Sigmoid colon (tissue), 7 donors: Measurements from ENCODE around the gene LAMA1. TPM values are rescaled to one million over a fixed set of nuclear protein-coding genes. Genes with fewer than 3 reads are reported as not detected.

Experiments used
- DNase-seq: peaks from one replicate; pipeline ENCODE4 v3.0.0-alpha.2; 2019
- H3K27ac ChIP-seq, 4 donors: fragments of 200-600 bp; sonication (generic); one replicate each; pipeline ENCODE4 v1.5.1; 2016 to 2019; ENCODE audit warnings: mild to moderate bottlenecking in 1 of 4
- H3K27me3 ChIP-seq, 3 donors: fragments of 200-600 bp; sonication (generic); one replicate each; pipeline ENCODE4 v1.5.1; 2019; ENCODE audit warnings: mild to moderate bottlenecking in 1 of 3
- H3K36me3 ChIP-seq, 4 donors: fragments of 200-600 bp; sonication (generic); one replicate each; pipeline ENCODE4 v1.5.1; 2016 to 2019
- H3K4me1 ChIP-seq, 4 donors: fragments of 200-600 bp; sonication (generic); one replicate each; pipeline ENCODE4 v1.5.1; 2017 to 2019
- H3K4me3 ChIP-seq, 4 donors: fragments of 200-600 bp; sonication (generic); one replicate each; pipeline ENCODE4 v1.5.1; 2017 to 2019; ENCODE audit warnings: mild to moderate bottlenecking in 2 of 4, moderate library complexity in 1 of 4
- H3K9me3 ChIP-seq, 4 donors: fragments of 200-600 bp in 3 of 4; sonication (generic) in 3 of 4; one replicate each; pipeline versions ENCODE4 v1.5.1 to v1.6.1; 2013 to 2019
- EP300 ChIP-seq, 4 donors: sonication (generic); formaldehyde crosslinking; IDR thresholded peaks; one replicate each; pipeline ENCODE4 v1.6.1; 2017; ENCODE audit warnings: antibody characterized with exemption in 4 of 4
- POLR2A ChIP-seq, 2 donors: fragments of 450-650 bp; IDR thresholded peaks; one replicate each; pipeline ENCODE4 v1.6.1; 2016; ENCODE audit warnings: antibody characterized with exemption in 2 of 2, mild to moderate bottlenecking in 2 of 2, moderate library complexity in 2 of 2
- POLR2AphosphoS5 ChIP-seq, 4 donors: sonication (generic); formaldehyde crosslinking; IDR thresholded peaks; one replicate each; pipeline ENCODE4 v1.6.1; 2017; ENCODE audit warnings: antibody characterized with exemption in 4 of 4
- WGBS, 2 donors: extraction: QIAGEN DNeasy Blood & Tissue Kit; methylation state at CpG; one replicate each; pipeline ENCODE4 v1.1.7; 2013; 5-methylcytosine and 5-hydroxymethylcytosine counted together
- intact Hi-C: fragments of 100-400 bp; cut with DNase I; formaldehyde crosslinking; loops from one replicate; pipeline ENCODE4 v1.15.1; 2023
- polyA plus RNA-seq, 3 donors: library from polyadenylated mRNA; stranded (reverse); fragments of 200-250 nt; gene quantifications; one replicate each; pipeline ENCODE4 v1.2.3, GENCODE V29; 2013
- total RNA-seq, 4 donors: library from RNA; depleted of rRNA; stranded (reverse); fragments of >200 nt; gene quantifications; one replicate each; pipeline ENCODE4 v1.1.0, GENCODE V29; 2016
- TF ChIP-seq, protein P1 (sequence below), 4 experiments: fragments of 450-650 bp in 3 of 4; fragments of 200-600 bp in 1 of 4; IDR thresholded peaks; one replicate each; pipeline ENCODE4 v1.5.1; 2016 to 2019; ENCODE audit warnings: antibody characterized with exemption in 4 of 4, mild to moderate bottlenecking in 3 of 4, moderate library complexity in 2 of 4
- donor health status: healthy with polysubstance abuse.
- donor health status: Bipolar disorder and iron deficiency.
- donor health status: healthy.

LAMA1 gene
- total and polyA plus RNA-seq, 7 donors, result 0.27 to 19.2 (median 1.4) TPM

DNA sequence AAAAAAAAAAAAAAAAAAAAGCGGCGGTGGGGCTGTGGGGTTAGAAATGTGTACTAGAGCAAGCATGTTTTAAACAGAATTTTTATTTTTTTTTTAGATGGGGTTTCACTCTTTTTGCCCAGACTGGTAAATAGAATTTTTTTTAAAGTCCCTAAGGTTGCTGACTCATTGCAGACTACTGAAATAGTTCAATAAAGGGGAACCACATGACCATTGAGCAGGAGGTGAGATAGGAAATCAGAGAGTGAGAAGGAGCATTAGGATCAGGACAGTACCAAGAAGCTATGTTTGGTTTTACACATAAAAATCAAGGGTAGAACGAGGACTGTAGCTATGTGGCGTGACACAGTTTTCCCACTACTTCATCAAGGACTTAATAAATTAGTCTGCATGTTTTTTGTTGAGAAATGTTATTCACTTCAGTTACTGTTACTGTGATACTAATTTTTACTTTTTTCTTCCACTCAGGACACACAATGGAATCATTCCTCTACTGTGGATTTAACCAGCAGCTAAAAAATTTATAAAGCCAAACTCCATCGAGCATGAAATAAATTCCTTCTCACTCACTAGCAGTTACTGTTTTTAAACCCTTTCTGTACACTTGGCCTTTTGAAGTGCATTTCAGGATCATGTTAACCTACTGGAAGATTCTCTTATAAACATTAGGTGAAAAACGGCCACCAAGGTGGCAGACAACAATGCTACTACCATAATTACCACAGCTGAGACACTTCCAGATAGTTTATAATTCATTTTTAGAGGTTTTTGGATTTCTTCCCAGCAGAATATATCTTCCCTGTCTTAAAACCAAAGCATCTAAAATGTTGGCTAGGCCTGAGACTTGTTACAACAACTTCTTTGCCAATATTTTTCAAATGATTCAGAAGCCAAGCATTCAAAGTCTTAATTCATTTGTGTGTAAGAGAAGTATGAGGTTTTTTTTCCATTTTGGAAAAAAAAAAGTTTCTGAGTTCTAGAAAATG, 33.2 kb downstream of the LAMA1 start:
- intact Hi-C loops, result no loop called here
- WGBS, 2 donors, result 61 to 74% methylated on average over 6 of the region's 6 CpGs
- no peaks in the 10 kb centered on the region for H3K9me3 ChIP-seq
- peaks cover 0 to 23% (median 16%) of the 10 kb centered on the region in 4 donors for H3K4me1 ChIP-seq
- H3K27me3 ChIP-seq, result no peaks in the 10 kb centered on the region
- no peaks in the 10 kb centered on the region for H3K36me3 ChIP-seq
- DNase-seq, result no peak
- H3K27ac ChIP-seq, result peak overlapping the region; percentile 42 to 81 (median 56)
- TF ChIP-seq POLR2A (IDR thresholded peaks at IDR 0.05) (no peak), POLR2AphosphoS5 (IDR thresholded peaks at IDR 0.05) (peak in 3 of 4 donors; percentile 20 to 28 (median 24))
- no peak overlapping the region for H3K4me3 ChIP-seq

DNA sequence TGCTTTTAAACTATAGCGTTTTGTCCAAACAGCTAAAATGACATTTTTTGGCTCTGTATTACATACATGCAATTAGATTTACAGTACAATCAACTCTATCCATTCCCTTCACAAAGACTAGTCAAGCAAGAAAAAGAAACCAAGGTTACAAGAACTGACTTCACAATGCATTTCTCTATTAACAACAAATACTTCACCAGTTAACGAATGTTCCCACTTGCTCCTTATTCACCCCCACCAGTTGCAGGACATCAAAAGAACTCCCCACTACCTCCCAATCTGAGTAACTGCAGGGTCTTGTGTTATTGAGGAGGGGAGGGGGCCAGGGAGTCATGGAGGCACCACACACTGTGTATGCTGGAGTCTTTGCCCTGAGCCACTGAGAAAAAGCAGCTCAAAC, 34.9 kb downstream of the LAMA1 start:
- intact Hi-C loops, result no loop called here
- 73 to 87% methylated on average over 2 of the region's 2 CpGs for WGBS, 2 donors
- Histone ChIP-seq H3K27ac (no peak overlapping the region), H3K9me3 (no peaks in the 10 kb centered on the region), H3K4me1 (peaks cover 0 to 23% (median 16%) of the 10 kb centered on the region in 4 donors), H3K4me3 (no peak overlapping the region), H3K36me3 (no peaks in the 10 kb centered on the region), H3K27me3 (no peaks in the 10 kb centered on the region)
- DNase-seq, result no peak
- TF ChIP-seq EP300 (IDR thresholded peaks at IDR 0.05) (no peak), POLR2A (IDR thresholded peaks at IDR 0.05) (no peak), POLR2AphosphoS5 (IDR thresholded peaks at IDR 0.05) (no peak)
- TF ChIP-seq, protein P1, sequence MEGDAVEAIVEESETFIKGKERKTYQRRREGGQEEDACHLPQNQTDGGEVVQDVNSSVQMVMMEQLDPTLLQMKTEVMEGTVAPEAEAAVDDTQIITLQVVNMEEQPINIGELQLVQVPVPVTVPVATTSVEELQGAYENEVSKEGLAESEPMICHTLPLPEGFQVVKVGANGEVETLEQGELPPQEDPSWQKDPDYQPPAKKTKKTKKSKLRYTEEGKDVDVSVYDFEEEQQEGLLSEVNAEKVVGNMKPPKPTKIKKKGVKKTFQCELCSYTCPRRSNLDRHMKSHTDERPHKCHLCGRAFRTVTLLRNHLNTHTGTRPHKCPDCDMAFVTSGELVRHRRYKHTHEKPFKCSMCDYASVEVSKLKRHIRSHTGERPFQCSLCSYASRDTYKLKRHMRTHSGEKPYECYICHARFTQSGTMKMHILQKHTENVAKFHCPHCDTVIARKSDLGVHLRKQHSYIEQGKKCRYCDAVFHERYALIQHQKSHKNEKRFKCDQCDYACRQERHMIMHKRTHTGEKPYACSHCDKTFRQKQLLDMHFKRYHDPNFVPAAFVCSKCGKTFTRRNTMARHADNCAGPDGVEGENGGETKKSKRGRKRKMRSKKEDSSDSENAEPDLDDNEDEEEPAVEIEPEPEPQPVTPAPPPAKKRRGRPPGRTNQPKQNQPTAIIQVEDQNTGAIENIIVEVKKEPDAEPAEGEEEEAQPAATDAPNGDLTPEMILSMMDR (IDR thresholded peaks at IDR 0.05), result no peak

GRCh38 chr18:7079231-7079630, 38.4 kb downstream of the LAMA1 start:
- Histone ChIP-seq H3K36me3 (no peaks in the 10 kb centered on the region), H3K4me3 (no peak overlapping the region), H3K9me3 (no peaks in the 10 kb centered on the region), H3K27me3 (no peaks in the 10 kb centered on the region), H3K27ac (no peak overlapping the region), H3K4me1 (peaks cover 0 to 14% (median 7%) of the 10 kb centered on the region in 4 donors)
- intact Hi-C loops, result no loop called here
- no peak for DNase-seq
- 81 to 89% methylated on average over 1 of the region's 1 CpG for WGBS, 2 donors
- no peak for TF ChIP-seq POLR2A (IDR thresholded peaks at IDR 0.05)
- TF ChIP-seq, protein P1 (IDR thresholded peaks at IDR 0.05), result no peak
- TF ChIP-seq EP300 (IDR thresholded peaks at IDR 0.05), result no peak
- no peak for TF ChIP-seq POLR2AphosphoS5 (IDR thresholded peaks at IDR 0.05)

DNA sequence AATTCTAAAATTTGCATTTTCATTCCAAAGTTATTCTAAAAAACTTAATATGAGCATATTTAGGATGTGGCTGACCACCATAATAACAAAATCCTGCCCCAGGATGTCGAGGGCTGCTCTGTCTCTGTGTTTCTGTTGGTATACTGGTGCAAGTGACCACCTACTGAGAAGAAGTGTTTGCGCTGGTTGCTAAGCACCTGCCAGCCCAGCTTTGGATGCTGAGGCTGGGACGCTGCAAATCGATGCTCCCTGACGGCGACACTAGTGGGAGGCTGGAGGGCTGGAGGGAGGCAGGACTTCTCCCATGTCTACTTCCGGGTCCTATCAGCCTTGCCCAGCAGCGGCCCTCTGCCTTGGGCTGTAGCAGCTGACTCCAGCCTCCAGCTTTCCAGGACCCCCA, 45.0 kb downstream of the LAMA1 start:
- Histone ChIP-seq H3K36me3 (no peaks in the 10 kb centered on the region), H3K9me3 (no peaks in the 10 kb centered on the region), H3K27ac (no peak overlapping the region), H3K27me3 (no peaks in the 10 kb centered on the region), H3K4me3 (no peak overlapping the region), H3K4me1 (peaks cover 0 to 6% (median 5%) of the 10 kb centered on the region in 4 donors)
- no peak for TF ChIP-seq POLR2AphosphoS5 (IDR thresholded peaks at IDR 0.05)
- 82 to 83% methylated on average over 8 of the region's 8 CpGs for WGBS, 2 donors
- intact Hi-C loops, result no loop called here
- no peak for DNase-seq

DNA sequence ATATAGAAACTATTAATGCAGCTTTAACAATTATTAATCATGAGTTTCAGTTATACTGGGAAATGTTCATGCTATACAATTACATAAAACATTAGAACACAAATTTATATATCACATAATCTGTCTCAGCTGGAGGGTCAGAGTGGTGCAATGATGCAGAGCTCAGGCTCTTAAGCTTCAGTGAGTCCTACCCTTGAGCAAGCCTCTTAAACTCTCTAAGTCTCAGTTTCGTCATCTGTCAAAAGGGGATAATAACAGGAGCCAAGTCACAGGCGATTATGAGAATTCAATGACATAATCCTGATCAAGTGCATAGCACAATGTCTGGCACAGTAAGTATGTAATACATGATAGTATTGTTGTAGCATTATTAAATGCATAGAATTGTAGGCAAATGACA, 46.0 kb downstream of the LAMA1 start:
- Histone ChIP-seq H3K4me3 (no peak overlapping the region), H3K36me3 (no peaks in the 10 kb centered on the region), H3K9me3 (no peaks in the 10 kb centered on the region), H3K27me3 (no peaks in the 10 kb centered on the region), H3K27ac (no peak overlapping the region), H3K4me1 (peaks cover 0 to 15% (median 14%) of the 10 kb centered on the region in 4 donors)
- 77 to 86% methylated on average over 2 of the region's 2 CpGs for WGBS, 2 donors
- DNase-seq, result no peak
- intact Hi-C loops, result no loop called here
- TF ChIP-seq, protein P1 (IDR thresholded peaks at IDR 0.05), result no peak
- TF ChIP-seq EP300 (IDR thresholded peaks at IDR 0.05) (no peak), POLR2AphosphoS5 (IDR thresholded peaks at IDR 0.05) (no peak), POLR2A (IDR thresholded peaks at IDR 0.05) (no peak)
